Liver (tissue), 3 donors: ENCODE measurements around the gene GLMP.

ENCODE experiments used
- CTCF ChIP-seq: fragments of 150-350 bp; IDR thresholded peaks from 2 replicates; pipeline ENCODE4 v1.5.1; 2017; ENCODE audit warnings: improper control_type of control experiment, low read depth, low read length; ENCODE audit not compliant: missing input control
- GABPA ChIP-seq, 2 donors: IDR thresholded peaks in 1 of 2; conservative IDR thresholded peaks in 1 of 2; 2 replicates each; pipeline ENCODE4 v1.6.1; 2016; ENCODE audit warnings: antibody characterized with exemption in 2 of 2, mild to moderate bottlenecking in 1 of 2, moderate library complexity in 1 of 2
- HNF4G ChIP-seq: IDR thresholded peaks from 2 replicates; pipeline ENCODE4 v1.6.1; 2016; ENCODE audit warnings: antibody characterized with exemption
- MAX ChIP-seq: IDR thresholded peaks from 2 replicates; pipeline ENCODE4 v1.6.1; 2016; ENCODE audit warnings: antibody characterized with exemption
- RAD21 ChIP-seq, 2 donors: IDR thresholded peaks; 2 replicates each; pipeline ENCODE4 v1.6.1; 2016; ENCODE audit warnings: antibody characterized with exemption in 2 of 2, mild to moderate bottlenecking in 2 of 2
- YY1 ChIP-seq: IDR thresholded peaks from 2 replicates; pipeline ENCODE4 v1.6.1; 2016; ENCODE audit warnings: antibody characterized with exemption, mild to moderate bottlenecking
- donor health status: healthy.
- donor health status: healthy.

- TF ChIP-seq RAD21 (IDR thresholded peaks at IDR 0.05) (no peak), CTCF (no peak), GABPA (IDR thresholded peaks at IDR 0.05 in 1 of 2, conservative IDR thresholded peaks at IDR 0.05 in 1 of 2) (no peak), YY1 (no peak), HNF4G (no peak), MAX (no peak)
Observed at GRCh38 chr1:156344409-156344808, 48.9 kb upstream of the GLMP start.
